Stimulated activated CD8-positive, alpha-beta memory T cell treated with anti-CD3 and anti-CD28 coated beads, Interleukin-4, amount 100 ng/mL, for 24 hours (primary cell): ENCODE results near the gene RBM6.

ENCODE experiments used
- DNase-seq: peaks from one replicate; pipeline ENCODE4 v3.0.0-alpha.2; 2020; ENCODE audit warnings: low read depth

RBM6 gene

DNA sequence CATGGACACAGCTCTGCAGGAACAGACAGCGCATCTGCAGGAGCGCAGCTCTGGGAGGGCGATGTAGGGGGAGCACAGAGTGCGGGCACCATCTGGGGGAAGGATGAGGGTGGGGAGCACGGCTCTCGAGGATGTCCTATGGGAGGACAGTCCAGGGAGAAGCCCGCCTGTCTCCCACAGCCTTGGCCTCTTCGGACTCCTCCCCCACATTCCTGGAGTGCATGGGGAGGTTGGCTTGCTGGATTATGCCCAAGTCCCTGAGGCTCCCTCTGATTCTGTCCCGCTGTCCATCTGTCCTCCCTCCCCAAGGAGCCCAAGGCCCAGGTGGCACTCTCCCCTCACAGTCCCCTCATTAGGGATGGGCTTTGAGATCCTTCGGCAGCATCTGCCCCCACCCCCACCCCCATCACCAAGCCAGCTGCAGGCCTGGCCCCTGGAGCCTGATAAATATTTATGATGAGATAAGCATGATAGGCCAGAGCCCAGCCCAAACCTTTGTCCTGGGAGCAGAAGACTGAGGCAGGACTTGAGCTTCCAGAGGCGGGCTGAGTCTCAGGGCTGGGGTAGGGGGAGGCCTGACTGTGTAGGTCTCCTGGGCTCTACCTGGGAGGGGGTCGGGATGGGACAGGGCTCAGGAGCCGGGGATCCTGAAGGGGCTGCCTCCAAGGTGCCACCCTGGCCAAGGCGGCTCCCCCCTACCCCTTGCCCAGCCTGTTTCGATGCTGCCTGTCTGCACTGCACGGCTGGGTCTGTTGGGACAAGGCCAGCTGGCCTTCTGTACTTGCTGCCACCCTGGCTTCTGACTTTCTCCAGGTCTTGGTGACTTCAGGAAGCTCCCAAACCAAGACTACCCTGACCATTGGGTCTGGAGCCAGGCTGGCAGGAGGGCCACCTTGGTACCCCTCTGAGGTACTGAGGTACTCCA lies 186.6 kb downstream of the RBM6 start:
- DNase-seq = no peak
